ENCODE results near the gene TRIML1.

GRCh38 chr4:188138227-188138626, 1.0 kb upstream of the TRIML1 start:
- no peak for TF ChIP-seq CTCF (conservative IDR thresholded peaks at IDR 0.05; ENCODE audit: low read depth, low read length)
- no peak for TF ChIP-seq EZH2 (IDR thresholded peaks at IDR 0.05; ENCODE audit: low read length, unreplicated experiment)
